Measurements from ENCODE around the gene FBRSL1.
"Not testable (repeated sequence)": the region's sequence is repeated elsewhere in the genome, so short reads cannot be mapped to it uniquely, and the experiment has no call there.

The FBRSL1 gene

DNA sequence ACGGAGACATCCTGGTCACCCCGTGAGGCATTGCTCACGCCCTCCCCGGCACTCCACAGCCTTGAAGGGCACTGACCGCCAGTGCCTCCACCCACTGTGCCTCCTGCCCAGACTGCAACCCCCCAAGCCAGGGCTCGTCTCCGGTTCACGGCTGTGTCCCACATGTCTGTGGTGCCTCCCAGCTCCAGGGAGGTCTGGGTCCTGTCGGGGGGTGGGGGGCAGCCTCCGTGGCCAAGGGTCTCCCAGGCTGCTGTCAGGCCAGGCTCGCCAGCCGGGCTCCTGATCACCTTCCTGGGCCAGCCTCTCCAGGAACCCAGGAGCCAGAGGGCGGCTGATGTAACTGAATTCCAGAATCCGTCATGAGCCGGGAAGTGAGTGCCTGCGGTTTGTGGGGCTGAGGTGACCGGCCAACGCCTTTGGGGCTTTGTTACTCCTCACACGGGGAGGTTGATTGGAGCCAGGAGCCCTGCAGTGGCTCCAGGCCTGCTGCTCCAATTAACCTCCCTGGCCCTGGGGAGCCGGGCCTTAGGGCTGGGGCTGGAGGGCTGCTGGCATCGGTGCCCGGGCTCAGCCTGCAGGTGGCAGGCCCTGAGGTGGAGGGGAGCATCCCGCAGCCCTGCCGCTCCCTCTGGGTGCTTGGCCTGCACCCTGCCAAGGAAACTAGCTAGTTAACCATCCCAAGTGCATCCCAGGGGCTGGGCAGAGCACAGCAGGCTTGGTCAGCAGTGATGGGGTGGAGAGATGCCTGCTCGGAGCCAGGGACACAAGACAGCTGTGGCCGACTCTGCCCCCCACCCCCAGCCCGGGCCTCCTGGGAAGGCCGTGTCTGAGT lies 36.4 kb upstream of the FBRSL1 start:
- DNase-seq: no peak

DNA sequence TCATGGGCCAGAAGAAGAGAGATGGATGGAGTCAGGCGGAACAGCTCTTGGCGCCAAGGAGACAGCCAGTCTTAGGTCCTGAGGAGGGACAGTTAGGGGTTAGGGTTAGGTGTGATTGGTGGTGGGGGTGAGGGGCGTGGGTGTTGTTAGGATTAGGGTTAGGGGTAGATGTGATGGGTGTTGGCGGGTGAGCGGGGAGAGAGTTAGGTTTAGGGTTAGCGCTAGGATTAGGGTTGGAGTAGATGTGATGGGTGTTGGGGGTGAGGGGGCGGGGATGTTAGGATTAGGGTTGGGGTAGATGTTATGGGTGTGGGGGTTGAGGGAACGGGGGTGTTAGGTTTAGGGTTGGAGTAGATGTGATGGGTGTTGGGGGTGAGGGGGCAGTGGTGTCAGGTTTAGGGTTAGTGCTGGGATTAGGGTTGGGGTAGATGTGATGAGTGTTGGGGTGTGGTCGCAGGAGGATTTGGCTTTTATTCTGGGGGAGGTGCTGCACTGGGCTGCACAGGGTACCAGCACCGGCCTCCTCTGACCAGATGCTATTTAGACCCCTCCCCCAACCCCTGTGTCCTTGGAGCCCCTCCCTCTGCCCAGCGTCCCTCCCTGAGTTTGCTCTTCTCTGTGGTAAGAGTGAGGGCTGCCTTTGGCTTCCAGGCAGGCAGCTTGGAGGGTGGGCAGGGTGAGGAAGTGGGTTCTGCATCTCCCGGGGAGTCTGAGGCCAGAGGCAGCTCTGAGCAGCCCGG lies 35.6 kb upstream of the FBRSL1 start:
- DNase-seq: no peak

DNA sequence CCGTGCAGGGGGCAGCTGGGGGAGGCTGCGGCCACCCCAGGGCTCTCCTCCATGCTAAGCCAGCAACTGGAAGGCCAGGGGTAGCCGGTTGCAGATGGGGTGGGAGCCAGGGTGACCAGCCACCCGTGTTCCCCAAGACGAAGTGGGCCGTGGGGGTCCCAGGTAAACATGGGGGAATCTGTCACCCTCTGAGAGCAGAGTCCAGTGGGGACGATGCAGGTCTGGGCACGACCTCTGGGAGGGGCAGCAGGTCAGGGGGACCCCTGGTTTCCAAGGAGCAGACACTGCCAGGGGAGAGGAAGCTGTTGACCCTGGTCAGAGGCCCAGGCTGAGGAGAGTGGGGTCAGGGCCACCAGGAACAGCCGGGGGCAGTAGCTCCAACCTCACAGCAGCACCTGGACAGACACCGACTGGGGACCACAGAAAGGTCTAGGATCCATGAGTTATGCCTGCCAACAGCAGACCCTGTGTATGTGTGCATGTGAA lies 35.0 kb upstream of the FBRSL1 start:
- DNase-seq: no peak

DNA sequence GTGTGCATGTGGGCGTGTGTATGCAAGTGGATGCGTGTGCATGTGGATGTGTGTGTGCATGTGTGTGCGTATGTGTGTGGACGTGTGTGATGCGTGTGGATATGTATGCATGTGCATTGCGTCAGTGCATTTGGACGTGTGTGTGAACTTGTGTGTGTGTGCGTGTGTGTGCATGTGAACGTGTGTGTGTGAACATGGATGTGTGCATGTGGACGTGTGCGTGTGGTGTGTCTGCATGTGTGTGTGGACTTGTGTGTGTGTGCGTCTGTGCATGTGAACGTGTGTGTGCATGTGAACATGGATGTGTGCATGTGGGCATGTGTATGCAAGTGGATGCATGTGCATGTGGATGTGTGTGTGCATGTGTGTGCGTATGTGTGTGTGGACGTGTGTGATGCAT lies 34.4 kb upstream of the FBRSL1 start:
- DNase-seq: no peak

DNA sequence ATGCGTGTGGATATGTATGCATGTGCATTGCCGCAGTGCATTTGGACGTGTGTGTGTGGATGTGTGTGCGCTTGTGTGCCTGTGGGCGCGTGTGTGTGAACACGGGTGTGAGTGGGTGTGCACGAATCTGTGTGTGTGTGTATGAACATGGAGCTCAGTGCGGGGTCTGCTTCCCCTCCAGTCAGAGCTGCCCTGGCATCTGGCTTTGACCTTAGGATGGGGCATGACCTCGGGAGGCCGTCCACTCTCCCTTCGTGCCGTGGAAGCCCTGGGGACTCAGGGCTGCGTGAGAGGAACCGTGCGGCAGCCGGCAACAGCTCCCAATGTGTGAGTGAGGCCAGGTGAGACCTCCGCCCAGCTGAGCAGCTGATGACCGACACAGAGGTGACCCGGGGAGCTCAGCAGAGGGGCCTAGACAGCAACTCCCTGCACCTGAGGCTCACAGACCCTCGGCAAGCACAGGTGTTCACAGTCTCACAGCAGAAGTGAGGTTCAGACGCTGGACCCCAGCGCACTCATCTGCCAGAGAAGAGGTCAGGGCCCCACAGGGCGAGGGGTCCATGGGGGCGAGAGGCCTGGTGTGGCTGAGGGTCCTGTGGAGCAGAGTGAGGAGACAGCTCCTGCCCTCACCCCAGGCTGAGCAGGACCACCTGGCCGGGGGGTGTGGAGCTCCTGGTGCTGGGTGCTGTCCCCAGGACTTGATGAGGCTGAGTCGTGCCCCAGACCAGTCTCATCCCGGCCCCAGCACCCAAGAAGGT lies 33.6 kb upstream of the FBRSL1 start:
- DNase-seq: no peak

DNA sequence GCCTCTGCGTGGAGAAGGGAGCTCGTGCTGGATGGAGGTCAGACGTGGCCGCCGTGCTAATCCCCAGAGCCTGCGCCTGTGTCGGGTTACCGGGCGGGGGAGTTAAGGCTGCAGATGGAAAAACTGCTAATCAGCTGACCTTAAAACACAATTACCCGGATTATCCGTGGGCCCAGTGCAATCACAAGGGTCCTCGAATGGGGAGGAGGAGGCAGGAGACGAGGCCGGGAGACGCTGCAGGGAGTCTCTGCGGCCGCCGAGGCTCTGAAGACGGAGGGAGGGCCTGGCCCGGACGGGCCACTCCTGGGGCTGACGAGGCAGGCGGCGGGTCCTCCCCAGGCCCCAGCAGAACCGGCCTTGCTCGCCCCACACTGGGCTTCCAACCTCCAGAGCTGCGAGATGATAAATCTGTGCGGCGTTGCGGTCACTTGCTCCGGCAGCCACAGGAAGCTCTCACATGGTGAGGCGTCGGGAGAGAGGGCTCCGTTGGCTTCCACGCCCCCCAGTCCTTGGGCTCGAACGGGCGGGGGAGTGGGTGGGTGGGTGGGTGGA lies 32.9 kb upstream of the FBRSL1 start:
- DNase-seq: no peak

DNA sequence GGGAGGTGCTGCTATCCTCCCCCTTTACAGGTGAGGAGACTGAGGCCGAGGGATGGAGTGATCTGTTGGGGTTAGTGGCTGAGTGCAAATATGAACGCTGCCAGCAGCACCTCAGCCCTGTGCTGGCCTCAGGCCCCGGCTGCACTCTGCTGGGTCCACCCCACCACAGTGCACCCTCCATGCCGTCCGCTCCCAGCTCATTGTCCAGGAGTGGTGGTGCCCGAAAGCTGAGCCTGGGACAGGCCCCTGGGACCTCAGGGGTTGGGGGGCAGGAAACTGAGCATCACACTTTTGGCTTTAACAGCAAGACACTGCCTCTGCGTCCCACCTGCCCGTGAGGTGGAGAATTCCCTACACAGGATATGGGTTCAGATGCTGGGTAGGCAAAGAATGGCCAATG lies 31.5 kb upstream of the FBRSL1 start:
- DNase-seq: no peak

DNA sequence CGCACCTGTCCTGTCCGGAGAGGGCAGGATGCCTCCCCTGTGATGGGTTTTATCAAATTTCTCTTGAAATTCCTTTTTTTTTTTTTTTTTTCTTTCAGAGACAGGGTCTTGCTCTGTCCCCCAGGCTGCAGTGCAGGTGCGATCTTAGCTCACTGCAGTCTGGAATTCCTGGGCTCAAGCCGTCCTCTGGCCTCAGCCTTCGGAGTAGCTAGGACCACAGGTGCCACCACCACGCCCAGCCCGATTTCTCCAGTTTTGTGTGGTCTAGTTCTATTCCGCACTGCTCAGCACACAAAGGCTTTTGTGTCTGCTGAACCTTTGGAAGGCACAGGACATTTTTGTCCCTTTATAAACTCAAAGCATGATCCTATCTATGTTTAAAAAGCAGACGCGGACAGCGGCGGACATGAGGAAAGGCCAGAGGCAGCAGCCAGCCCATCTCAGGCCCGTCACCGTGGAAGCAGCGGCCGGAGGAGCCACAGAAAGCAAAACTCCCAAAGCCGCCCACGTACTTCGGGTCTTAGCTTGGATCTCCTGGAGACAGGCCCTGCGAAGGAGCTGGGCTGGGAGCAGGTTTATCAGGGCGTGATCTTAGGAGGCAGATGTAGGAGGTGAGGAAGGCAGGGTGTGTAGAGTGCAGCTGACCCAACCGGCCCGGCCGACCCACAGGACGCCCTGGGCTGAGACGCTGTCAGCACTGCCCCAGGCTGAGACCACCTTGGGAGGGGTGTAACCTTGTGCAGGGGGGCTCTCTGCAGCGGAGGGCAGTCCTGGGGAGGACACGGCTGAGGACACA lies 30.9 kb upstream of the FBRSL1 start:
- no peak for DNase-seq

DNA sequence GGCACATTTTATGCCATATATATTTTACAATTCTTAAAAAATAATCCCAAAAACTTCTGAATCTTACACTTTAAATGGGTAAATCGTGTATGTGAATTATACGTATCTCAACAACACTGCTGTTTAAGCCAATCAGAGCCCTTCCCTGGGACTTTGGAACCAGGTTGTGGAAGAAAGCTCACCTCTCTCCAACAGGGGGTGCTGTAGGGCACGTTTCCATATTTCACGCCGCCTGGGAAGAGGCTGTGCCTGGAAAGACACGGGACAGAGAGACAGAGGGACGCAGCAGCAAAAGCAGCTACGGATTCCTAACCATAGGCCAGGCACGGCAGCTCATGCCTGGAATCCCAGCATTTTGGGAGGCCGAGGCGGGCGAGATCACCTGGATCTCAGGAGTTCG lies 29.4 kb upstream of the FBRSL1 start:
- DNase-seq: no peak

DNA sequence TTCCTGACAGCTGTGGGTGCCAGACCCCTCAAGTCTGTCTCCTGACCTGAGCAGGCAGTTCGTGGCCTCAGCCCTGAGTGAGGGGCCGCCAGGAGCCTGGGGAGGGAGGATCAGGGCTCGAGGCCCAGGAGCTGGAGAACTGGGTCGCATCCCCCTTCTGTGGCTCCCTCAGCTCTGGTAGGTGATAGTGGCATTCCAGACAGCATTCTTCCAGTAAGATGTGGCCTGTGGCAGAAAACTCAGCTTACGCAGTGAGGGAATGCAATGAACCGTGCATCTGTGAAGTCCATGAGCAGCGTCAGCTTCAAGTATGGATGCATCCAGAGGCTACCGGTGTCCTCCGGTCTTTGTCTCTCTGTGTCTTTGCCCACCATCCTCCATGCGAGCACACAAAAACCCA lies 28.4 kb upstream of the FBRSL1 start:
- no peak for DNase-seq

DNA sequence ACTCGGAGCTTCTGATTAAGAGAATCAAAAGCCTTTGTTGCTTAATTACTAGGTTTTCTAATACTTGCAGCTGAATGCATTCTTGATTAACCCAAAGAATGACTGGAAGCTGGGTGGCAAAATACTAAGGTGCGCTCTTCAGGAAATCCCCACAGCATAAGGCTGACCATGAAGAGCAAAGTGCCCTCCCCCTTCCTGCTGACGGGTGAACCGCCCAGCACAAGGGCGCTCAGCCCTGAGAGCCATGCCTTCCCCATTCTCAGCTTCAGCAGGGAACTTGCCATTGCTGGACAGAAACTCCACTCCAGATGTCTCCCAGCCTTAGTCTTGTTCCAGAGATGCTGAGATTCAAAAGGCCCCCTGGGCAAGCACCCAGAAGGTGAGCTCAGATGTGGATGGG lies 27.2 kb upstream of the FBRSL1 start:
- no peak for DNase-seq

DNA sequence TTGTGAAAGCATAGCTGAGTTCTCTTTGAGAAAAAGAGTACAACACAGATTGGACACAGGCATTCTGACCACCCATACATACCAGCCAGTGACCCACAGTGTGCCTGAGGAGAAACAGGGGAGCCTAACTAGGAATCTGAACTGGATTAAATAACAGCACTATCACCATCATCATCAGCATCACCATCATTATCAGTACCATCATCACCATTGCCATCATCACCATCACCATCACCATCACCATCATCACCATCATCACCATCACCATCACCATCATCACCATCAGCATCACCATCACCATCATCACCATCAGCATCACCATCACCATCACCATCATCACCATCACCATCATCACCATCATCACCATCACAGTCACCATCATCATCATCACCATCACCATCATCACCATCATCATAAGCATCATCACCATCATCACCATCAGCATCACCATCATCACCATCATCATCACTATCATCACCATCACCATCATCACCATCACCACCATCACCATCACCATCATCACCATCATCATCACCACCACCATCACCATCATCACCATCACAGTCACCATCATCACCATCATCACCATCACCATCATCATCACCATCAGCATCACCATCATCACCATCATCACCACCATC lies 26.5 kb upstream of the FBRSL1 start:
- DNase-seq: not testable (repeated sequence)

DNA sequence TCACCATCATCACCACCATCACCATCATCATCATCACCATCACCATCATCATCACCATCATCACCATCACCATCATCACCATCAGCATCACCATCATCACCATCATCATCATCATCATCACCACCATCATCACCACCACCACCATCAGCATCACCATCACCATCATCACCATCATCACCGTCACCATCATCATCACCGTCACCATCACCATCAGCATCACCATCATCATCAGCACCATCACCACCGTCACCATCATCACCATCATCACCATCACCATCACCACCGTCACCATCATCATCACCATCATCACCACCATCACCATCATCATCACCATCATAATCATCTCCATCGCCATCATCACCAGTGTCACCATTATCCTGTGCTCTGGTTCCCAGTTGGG lies 25.6 kb upstream of the FBRSL1 start:
- not testable (repeated sequence) for DNase-seq

DNA sequence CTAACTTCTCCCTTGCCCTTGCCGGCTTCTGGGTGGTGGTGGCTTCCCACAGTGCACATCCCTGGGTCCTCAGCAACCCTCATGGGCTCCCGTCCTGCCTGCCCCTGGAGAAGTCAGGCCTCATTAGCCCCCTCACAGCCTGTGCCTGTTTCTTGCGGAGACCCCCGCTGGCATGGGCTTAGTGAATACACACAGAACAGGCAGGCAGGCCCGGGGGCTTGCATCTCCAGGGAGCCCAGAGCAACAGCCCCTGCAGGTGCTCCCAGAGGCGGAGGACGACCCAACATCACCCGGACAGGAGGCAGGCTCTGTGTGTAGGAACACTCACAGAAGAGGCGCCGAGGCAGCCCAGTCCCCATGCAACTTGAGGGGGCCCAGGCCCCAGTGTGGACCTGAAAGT lies 25.1 kb upstream of the FBRSL1 start:
- no peak for DNase-seq

DNA sequence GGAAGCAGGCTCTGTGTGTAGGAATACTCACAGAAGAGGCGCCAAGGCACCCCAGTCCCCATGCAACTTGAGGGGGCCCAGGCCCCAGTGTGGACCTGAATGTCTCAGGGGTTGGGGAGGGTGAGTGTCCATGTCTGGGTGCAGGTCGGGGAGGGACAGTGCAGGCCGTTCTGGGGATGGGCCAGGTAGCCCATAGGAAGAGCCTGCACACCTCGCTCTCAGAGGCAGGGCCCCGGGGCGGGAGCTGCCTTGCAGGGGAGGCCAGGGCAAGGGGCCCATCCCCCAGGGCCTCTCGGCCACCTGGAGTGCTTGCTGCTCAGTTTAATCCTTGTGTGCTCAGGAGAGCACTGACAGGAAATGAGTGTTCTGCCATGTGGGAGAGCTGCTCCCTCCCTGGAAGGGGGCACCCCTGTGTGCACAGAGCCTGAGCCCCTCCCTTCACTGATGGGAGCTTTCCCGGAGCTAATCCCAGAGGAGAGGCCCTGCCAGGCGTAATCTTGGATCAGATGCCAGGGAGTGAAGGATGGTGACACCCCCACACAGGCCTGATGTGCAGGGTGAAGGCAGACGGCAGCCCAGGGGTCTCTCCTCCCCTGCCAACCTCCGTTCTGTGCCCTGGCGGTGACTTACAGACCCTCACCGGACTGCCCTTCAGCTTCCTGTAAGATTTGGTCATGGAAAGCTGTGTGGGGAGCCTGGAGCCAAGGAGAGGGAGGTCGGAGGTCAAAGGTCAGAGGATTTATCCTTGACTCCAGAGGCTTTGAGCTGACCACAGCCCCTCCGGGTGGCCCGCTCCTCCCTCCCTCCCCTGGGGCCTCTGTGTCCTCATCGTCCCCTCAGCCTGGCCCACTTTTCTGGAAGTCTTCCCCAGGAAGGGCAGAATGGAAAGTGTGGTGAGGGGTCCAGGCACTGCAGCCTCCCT lies 24.4 kb upstream of the FBRSL1 start:
- no peak for DNase-seq

DNA sequence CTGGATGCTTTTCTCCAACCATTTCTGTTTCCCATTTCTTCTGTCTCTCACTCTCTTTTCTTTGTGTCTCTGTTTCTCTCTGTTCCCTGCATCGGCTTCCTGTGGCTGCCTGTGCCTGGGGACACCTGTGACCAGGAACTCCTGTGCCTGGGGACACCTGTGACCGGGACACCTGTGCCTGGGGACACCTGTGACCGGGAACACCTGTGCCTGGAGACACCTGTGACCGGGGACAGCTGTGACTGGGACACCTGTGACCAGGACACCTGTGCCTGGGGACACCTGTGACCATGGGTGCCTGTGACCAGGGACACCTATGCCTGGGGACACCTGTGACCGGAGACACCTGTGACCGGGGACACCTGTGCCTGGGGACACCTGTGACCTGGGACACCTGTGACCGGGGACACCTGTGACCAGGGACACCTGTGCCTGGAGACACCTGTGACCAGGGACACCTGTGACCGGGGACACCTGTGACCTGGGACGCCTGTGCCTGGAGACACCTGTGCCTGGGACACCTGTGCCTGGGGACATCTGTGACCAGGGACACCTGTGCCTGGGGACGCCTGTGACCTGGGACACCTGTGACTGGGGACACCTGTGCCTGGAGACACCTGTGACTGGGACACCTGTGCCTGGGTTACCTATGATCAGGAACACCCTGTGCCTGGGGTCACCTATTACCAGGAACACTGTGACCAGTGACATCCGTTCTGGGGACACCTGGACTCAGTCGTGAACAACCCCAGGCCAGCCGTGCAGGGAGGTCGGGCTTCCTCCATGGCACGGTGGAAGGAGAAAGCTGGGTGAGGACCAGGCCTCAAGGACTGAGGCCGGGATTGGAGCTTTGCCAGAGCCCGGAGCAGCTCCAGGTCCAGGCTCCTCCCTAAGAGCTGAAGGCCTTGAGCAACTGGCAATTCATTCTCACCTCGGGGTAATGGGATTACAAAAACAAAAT lies 23.4 kb upstream of the FBRSL1 start:
- DNase-seq: no peak

DNA sequence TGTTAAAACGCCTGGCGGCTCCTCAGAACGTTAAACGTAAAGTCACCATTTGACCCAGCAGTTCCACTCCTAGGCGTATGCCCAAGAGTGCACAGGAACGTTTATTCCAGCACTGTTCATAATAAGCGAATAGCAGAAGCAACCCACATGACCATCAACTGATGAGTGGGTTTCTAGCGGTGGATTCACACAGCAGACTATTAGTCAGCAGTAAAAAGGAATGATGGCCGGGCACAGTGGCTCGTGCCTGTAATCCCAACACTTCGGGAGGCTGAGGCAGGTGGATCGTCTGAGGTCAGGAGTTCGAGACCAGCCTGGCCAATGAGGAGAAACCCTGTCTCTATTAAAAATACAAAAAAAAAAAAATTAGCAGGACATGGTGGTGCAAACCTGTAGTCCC lies 22.4 kb upstream of the FBRSL1 start:
- DNase-seq: no peak

DNA sequence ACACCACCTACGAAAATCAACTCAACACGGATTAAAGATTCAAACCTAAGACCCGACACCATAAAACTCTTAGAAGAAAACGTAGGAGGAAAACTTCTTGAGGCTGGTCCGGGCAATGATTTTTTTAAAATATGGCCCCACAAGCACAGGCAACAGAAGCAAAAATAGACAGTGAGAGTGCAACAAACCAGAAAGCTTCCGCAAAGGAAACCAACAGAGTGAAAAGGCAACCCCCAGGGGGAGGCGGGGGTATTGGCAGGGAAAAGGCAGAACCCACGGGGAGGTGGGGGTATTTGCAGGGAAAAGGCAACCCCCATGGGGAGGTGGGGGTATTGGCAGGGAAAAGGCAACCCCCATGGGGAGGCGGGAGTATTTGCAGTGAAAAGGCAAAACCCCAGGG lies 20.5 kb upstream of the FBRSL1 start:
- DNase-seq: no peak

DNA sequence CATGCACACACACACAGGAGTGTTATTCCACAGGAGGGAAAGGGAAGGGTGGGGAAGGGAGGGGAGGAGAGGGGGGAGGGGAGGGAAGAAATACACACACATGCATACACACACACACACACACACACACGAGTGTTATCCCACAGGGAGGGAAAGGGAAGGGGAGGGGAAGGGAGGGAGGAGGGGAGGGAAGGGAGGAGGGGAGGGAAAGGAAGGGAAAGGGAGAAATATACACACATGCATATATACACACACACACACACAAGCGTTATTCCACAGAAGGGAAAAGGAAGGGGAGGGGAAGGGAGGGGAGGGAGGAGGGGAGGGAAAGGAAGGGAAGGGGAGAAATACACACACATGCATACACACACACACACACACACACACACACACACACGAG lies 19.6 kb upstream of the FBRSL1 start:
- no peak for DNase-seq
